ENCODE results near the gene CALY.
A peak's percentile ranks its signal among the peaks of the same experiment; 100 is the strongest.

Gene CALY

DNA sequence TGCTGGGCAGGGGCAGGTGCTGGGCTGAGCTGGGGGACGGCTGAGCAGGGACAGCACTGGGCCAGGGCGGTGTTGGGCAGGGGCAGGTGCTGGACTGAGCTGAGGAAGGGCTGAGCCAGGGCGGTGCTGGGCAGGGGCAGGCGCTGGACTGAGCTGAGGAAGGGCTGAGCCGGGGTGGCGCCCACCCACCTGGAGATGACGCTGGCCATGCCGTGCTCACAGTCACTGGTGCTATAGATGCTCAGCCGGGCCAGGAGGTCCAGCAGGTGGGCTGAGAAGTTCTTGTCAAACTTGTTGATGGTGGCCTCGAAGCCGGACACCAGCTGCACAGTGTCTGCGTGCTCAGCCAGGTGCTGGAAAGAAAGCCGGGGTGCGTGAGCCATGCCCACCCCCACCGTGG is 55.6 kb downstream of the CALY start:
- H3K4me1 ChIP-seq (ENCODE audit: control insufficient read depth in 5 of 5, insufficient read depth in 5 of 5, low read length in 5 of 5), result peaks cover 0 to 24% (median 8%) of the 10 kb centered on the region in 5 donors
- H3K36me3 ChIP-seq (ENCODE audit: control insufficient read depth in 5 of 5, insufficient read depth in 5 of 5, low read length in 5 of 5), result peaks cover 4 to 76% (median 74%) of the 10 kb centered on the region in 5 donors
- no peak overlapping the region for H3K27ac ChIP-seq (ENCODE audit: low read depth, low read length)
- peaks cover 5 to 10% (median 6%) of the 10 kb centered on the region in 5 donors for H3K27me3 ChIP-seq (ENCODE audit: control insufficient read depth in 5 of 5, insufficient read depth in 4 of 5, low read length in 5 of 5)
- no peak overlapping the region for H3K9ac ChIP-seq (ENCODE audit: low read length in 5 of 5)
- H3K4me3 ChIP-seq (ENCODE audit: low read depth in 1 of 5, low read length in 5 of 5), result no peak overlapping the region
- no peaks in the 10 kb centered on the region for H3K9me3 ChIP-seq (ENCODE audit: control insufficient read depth in 5 of 5, low read length in 5 of 5)

DNA sequence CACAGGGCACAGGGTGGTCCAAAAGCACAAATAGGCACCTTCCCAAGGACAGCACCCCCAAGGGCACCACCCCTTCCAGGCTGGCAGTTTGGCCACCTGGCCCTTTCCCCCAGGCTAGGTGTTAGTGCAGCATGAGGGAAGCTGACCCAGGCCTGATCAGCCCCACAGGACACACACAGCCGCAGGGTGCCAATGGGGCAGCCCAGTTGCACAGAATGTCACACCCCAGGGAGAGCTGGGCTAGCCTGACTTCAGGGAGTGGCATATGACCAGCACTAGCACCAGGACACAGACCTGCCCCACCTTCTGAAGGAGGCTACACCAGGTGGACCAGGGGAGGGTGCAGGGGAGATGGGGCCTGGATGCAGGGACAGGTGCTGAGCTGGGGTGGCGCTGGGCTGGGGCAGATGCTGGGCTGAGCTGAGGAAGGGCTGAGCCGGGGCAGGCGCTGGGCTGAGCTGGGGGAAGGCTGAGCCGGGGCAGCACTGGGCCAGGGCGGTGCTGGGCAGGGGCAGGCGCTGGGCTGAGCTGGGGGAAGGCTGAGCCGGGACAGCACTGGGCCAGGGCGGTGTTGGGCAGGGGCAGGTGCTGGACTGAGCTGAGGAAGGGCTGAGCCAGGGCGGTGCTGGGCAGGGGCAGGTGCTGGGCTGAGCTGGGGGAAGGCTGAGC is 56.2 kb downstream of the CALY start:
- H3K9me3 ChIP-seq (ENCODE audit: control insufficient read depth in 5 of 5, low read length in 5 of 5), result no peaks in the 10 kb centered on the region
- peaks cover 0 to 29% (median 11%) of the 10 kb centered on the region in 5 donors for H3K4me1 ChIP-seq (ENCODE audit: control insufficient read depth in 5 of 5, insufficient read depth in 5 of 5, low read length in 5 of 5)
- no peak overlapping the region for H3K4me3 ChIP-seq (ENCODE audit: low read depth in 1 of 5, low read length in 5 of 5)
- no peak overlapping the region for H3K27ac ChIP-seq (ENCODE audit: low read depth, low read length)
- peaks cover 10 to 15% (median 12%) of the 10 kb centered on the region in 5 donors for H3K27me3 ChIP-seq (ENCODE audit: control insufficient read depth in 5 of 5, insufficient read depth in 4 of 5, low read length in 5 of 5)
- peaks cover 0 to 70% (median 69%) of the 10 kb centered on the region in 5 donors for H3K36me3 ChIP-seq (ENCODE audit: control insufficient read depth in 5 of 5, insufficient read depth in 5 of 5, low read length in 5 of 5)
- H3K9ac ChIP-seq (ENCODE audit: low read length in 5 of 5), result no peak overlapping the region

DNA sequence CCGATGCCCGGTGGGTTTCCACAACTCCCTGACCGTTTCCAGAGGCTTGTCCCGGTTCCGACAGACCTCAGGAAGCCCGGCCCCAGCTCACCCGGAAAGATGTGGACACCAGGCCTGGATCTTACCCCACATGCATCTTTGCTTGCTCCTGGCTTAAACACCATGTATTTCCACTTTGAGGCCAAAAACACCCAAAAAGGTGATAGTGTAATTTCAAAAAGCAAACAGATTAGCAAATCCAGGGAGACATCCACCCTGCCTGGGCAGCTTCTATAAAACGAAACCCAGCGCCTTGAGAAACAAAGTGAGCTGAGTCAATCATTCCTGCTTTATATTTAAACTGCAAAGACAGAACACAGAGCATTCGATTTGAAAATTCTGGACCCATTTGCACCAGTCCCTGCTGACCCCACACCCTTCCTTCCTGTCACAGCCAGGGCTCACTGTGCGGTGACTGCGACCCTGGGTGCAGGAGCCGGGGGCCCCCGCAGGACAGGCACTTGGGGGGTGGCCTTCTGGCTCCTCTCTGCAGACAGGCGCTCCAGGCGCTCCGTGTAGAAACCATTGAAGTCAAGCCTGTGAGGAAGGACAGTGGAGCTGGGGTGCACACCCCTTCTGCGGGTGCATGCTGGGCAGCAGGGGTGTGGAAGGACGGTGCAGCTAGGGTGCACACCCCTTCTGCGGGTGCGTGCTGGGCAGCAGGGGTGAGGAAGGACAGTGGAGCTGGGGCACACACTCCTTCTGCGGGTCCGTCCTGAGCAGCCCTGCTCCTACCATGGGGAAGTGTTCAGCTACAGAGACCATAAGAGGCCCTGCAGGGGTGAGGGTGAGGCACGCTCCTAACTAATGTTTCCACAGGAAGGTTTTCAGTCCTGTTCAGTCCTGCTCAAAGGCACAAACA is 57.1 kb downstream of the CALY start:
- Histone ChIP-seq H3K9ac (ENCODE audit: low read length in 5 of 5) (no peak overlapping the region), H3K4me3 (ENCODE audit: low read depth in 1 of 5, low read length in 5 of 5) (no peak overlapping the region), H3K4me1 (ENCODE audit: control insufficient read depth in 5 of 5, insufficient read depth in 5 of 5, low read length in 5 of 5) (peaks cover 0 to 34% (median 11%) of the 10 kb centered on the region in 5 donors), H3K36me3 (ENCODE audit: control insufficient read depth in 5 of 5, insufficient read depth in 5 of 5, low read length in 5 of 5) (peaks cover 0 to 61% (median 59%) of the 10 kb centered on the region in 5 donors), H3K27me3 (ENCODE audit: control insufficient read depth in 5 of 5, insufficient read depth in 4 of 5, low read length in 5 of 5) (peaks cover 12 to 23% (median 21%) of the 10 kb centered on the region in 5 donors), H3K27ac (ENCODE audit: low read depth, low read length) (no peak overlapping the region), H3K9me3 (ENCODE audit: control insufficient read depth in 5 of 5, low read length in 5 of 5) (no peaks in the 10 kb centered on the region)

DNA sequence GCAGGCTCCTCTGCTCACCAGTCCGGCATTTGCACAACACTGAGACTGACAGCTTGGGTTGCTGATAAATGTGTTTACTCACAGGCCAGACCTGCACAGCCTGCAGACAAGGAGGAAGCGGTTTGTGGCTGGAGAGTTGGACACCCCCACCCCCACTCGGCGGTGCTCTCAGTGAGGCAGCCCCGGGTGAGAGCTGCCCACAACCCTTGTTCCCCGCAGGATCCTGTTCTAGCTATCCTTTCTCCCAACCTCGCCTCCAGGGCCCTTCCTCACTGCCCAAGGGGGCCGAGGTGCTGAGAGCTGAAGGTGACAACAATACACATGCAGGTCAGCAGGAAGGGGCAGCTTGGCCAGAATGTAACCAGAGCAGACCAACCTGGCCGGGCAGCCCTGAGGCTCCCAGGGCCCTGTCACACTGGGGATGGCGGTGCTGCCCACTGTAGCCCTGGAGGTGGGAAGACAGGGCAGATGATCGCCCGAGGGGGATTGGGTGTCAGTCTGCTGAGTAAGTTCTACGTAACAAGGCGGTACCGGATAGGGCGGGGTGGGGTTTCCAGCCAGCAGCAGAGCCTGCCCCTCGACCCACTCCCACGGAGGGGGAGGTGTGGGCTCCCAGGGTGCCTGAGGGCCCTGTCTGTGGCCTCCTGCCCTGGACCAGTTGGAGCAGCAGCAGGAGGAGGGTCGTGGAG is 58.0 kb downstream of the CALY start:
- Histone ChIP-seq H3K27me3 (ENCODE audit: control insufficient read depth in 5 of 5, insufficient read depth in 4 of 5, low read length in 5 of 5) (peaks cover 12 to 26% (median 24%) of the 10 kb centered on the region in 5 donors), H3K36me3 (ENCODE audit: control insufficient read depth in 5 of 5, insufficient read depth in 5 of 5, low read length in 5 of 5) (peaks cover 0 to 52% (median 51%) of the 10 kb centered on the region in 5 donors), H3K4me1 (ENCODE audit: control insufficient read depth in 5 of 5, insufficient read depth in 5 of 5, low read length in 5 of 5) (peaks cover 0 to 34% (median 11%) of the 10 kb centered on the region in 5 donors), H3K9ac (ENCODE audit: low read length in 5 of 5) (no peak overlapping the region), H3K9me3 (ENCODE audit: control insufficient read depth in 5 of 5, low read length in 5 of 5) (no peaks in the 10 kb centered on the region), H3K4me3 (ENCODE audit: low read depth in 1 of 5, low read length in 5 of 5) (peak overlapping the region in 1 of 5 donors; percentile 3), H3K27ac (ENCODE audit: low read depth, low read length) (no peak overlapping the region)

DNA sequence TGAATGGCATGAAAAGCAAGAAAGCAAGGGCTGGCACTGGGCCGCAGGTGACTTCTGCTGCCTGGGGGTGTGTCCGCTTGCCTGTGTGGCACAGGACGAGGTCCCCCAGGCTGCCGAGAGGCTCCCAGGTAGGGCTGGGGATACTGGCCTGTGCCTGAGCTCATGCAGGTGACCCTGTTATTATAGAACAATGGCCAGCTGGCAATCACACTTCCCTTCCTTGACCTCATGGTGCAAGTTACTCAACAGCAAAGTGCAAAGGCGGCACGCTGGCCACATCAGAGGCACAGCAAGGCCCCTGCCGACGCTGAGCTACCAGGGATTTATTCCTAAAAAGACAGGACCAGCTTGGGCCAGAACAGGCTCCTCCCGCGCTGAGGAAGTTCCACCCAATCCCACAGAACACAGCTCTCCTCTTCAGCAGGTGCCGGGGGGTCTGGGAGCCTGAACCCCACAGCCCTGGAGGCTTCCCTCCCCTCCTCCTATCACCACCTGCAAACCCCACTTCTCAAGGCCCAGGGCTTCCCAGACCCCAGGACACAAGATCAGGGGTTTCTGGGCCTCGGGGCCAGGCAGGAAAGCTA is 58.6 kb downstream of the CALY start:
- H3K36me3 ChIP-seq (ENCODE audit: control insufficient read depth in 5 of 5, insufficient read depth in 5 of 5, low read length in 5 of 5), result peaks cover 0 to 46% (median 44%) of the 10 kb centered on the region in 5 donors

DNA sequence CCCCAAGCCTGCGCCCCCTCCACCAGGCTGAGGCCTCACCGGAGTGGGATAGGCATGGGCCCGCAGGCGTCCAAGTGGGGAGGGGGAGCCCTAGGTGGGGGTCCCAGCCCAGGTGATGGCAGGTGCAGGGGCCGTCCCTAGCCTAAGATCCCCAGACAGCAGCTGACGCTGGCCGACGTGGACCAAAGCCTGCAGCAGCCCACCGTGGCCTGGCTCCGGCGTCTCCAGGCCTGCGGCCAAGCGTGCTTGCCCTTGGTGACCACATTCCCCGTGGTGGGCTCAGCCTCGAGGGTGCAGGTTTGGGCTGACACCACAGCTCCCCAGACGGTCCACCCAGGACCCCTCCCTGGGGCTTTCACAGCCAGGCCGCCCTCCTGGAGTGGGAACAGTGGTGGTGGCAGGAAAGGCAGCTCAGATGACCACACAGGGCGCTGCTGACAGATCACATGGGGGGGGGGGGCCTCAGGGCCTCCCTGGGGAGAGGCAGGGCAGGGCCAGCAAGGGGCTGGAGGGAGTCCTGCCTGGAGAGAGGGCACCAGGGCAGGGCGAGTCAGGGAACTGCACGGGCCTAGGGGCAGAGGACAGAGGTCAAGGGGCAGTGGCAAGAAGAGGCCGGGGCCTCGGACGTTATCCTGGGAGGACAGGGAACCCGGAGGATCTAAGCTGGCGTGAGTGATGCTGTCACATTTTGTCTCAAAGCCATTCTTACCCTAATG is 59.3 kb downstream of the CALY start:
- H3K9ac ChIP-seq (ENCODE audit: low read length in 5 of 5), result no peak overlapping the region
- H3K27me3 ChIP-seq (ENCODE audit: control insufficient read depth in 5 of 5, insufficient read depth in 4 of 5, low read length in 5 of 5), result peaks cover 12 to 33% (median 26%) of the 10 kb centered on the region in 5 donors
- peaks cover 0 to 39% (median 38%) of the 10 kb centered on the region in 5 donors for H3K36me3 ChIP-seq (ENCODE audit: control insufficient read depth in 5 of 5, insufficient read depth in 5 of 5, low read length in 5 of 5)
- peaks cover 0 to 34% (median 11%) of the 10 kb centered on the region in 5 donors for H3K4me1 ChIP-seq (ENCODE audit: control insufficient read depth in 5 of 5, insufficient read depth in 5 of 5, low read length in 5 of 5)
- no peaks in the 10 kb centered on the region for H3K9me3 ChIP-seq (ENCODE audit: control insufficient read depth in 5 of 5, low read length in 5 of 5)
- no peak overlapping the region for H3K27ac ChIP-seq (ENCODE audit: low read depth, low read length)
- no peak overlapping the region for H3K4me3 ChIP-seq (ENCODE audit: low read depth in 1 of 5, low read length in 5 of 5)

More for the DNA sequence above, 58.6 kb downstream of the CALY start:
- Histone ChIP-seq H3K27me3 (ENCODE audit: control insufficient read depth in 5 of 5, insufficient read depth in 4 of 5, low read length in 5 of 5) (peaks cover 12 to 30% (median 26%) of the 10 kb centered on the region in 5 donors), H3K9me3 (ENCODE audit: control insufficient read depth in 5 of 5, low read length in 5 of 5) (no peaks in the 10 kb centered on the region), H3K9ac (ENCODE audit: low read length in 5 of 5) (no peak overlapping the region), H3K4me3 (ENCODE audit: low read depth in 1 of 5, low read length in 5 of 5) (peak overlapping the region in 1 of 5 donors; percentile 3), H3K4me1 (ENCODE audit: control insufficient read depth in 5 of 5, insufficient read depth in 5 of 5, low read length in 5 of 5) (peaks cover 0 to 34% (median 11%) of the 10 kb centered on the region in 5 donors), H3K27ac (ENCODE audit: low read depth, low read length) (no peak overlapping the region)

DNA sequence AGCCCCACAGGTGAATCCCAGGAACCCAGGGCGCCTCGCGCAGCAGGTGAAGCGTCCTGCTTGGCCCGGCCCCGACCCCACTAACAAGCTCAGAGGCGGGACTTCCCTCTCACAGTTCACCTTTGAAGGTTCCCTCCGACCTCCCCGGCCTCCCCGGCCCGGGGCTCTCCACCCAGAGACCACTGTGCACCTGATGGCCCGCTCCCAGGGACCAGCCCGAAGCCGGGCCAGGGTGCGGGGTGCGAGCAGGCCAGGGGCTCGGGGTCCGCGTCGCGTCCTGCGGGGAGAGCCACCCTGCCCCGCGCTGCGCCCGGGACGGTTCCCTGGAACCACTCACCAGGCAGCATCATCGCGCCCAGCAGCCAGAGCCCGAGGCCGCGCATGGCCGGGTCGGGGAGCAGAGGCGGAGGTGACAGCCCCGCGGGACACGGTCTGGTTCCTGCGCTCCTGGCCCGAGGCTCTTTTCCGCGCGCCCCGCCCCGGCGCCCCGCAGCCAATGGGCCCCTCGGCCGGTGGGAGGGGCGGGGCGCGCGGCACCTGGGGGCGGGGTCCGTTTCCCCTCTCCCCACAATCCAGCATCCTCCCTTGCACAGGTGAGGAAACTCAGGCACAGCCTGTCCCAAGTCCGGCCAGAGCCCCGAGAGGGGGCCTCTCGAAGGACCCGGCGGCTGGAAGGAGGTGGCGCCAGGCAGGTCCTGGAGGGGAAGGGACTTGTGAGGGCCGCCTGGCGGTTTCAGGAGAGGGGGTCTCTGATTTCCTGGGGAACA is 60.1 kb downstream of the CALY start, which contains the start of gene ADAM8:
Gene ADAM8, minus strand, starts transcription at position 434 of the 767 bp plus-strand sequence. Its CDS starts 51 bp downstream, at position 383.
- Histone ChIP-seq H3K27ac (ENCODE audit: low read depth, low read length) (no peak within 1 kb of the TSS), H3K9ac (ENCODE audit: low read length in 5 of 5) (no peak within 1 kb of the TSS), H3K4me1 (ENCODE audit: control insufficient read depth in 5 of 5, insufficient read depth in 5 of 5, low read length in 5 of 5) (peaks cover 0 to 34% (median 11%) of the 10 kb centered on the region in 5 donors), H3K27me3 (ENCODE audit: control insufficient read depth in 5 of 5, insufficient read depth in 4 of 5, low read length in 5 of 5) (peaks cover 12 to 33% (median 26%) of the 10 kb centered on the region in 5 donors), H3K4me3 (ENCODE audit: low read depth in 1 of 5, low read length in 5 of 5) (peak within 1 kb of the TSS in 3 of 5 donors; percentile 23 to 46 (median 41)), H3K36me3 (ENCODE audit: control insufficient read depth in 5 of 5, insufficient read depth in 5 of 5, low read length in 5 of 5) (peaks cover 0 to 35% (median 30%) of the 10 kb centered on the region in 5 donors), H3K9me3 (ENCODE audit: control insufficient read depth in 5 of 5, low read length in 5 of 5) (no peaks in the 10 kb centered on the region)

DNA sequence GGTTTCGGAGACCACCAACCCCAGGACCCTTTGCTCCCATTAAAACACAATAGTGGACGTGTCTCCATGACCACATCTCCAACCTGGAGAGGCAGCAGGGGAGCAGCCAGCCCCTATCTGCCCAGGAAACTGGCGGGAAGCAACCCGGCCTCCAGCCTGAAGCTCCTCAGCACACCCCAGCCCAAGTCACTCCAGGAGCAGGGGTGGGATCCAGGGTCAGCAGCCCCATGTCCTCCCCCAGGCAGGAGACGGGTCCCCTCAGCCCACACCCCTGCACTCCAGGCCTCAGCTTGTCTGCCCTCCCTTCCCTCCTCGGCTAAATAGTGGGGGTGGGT is 60.6 kb downstream of the CALY start:
- Histone ChIP-seq H3K9ac (ENCODE audit: low read length in 5 of 5) (no peak overlapping the region), H3K27me3 (ENCODE audit: control insufficient read depth in 5 of 5, insufficient read depth in 4 of 5, low read length in 5 of 5) (peaks cover 12 to 33% (median 26%) of the 10 kb centered on the region in 5 donors), H3K9me3 (ENCODE audit: control insufficient read depth in 5 of 5, low read length in 5 of 5) (no peaks in the 10 kb centered on the region), H3K4me1 (ENCODE audit: control insufficient read depth in 5 of 5, insufficient read depth in 5 of 5, low read length in 5 of 5) (peaks cover 0 to 34% (median 11%) of the 10 kb centered on the region in 5 donors), H3K27ac (ENCODE audit: low read depth, low read length) (no peak overlapping the region), H3K36me3 (ENCODE audit: control insufficient read depth in 5 of 5, insufficient read depth in 5 of 5, low read length in 5 of 5) (peaks cover 0 to 30% (median 24%) of the 10 kb centered on the region in 5 donors), H3K4me3 (ENCODE audit: low read depth in 1 of 5, low read length in 5 of 5) (peak overlapping the region in 3 of 5 donors; percentile 23 to 46 (median 41))
